ENCODE results near the gene WDR91.

DNA sequence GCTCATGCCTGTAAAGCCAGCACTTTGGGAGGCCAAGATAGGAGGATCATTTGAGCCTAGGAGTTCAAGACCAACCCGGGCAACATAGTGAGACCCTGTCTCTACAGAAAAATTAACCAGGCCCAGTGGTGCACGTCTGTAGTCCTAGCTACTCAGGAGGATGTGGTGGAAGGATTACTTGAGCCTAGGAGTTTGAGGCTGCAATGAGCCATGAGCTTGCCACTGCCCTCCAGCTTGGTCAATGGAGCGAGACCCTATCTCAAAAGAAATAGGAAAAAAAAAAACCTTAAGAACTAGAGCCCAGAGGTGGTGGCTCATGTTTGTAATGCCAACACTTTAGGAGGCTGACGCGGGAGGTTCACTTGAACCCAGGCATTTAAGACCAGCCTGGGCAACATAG lies 24.5 kb upstream of the WDR91 start:
- TF ChIP-seq ELF4 (IDR thresholded peaks at IDR 0.05) (no peak), LEF1 (IDR thresholded peaks at IDR 0.05; ENCODE audit: borderline replicate concordance) (no peak), TARDBP (IDR thresholded peaks at IDR 0.05) (no peak), ZNF384 (IDR thresholded peaks at IDR 0.05) (no peak), L3MBTL2 (conservative IDR thresholded peaks at IDR 0.05) (no peak), HDGF (IDR thresholded peaks at IDR 0.05; ENCODE audit: borderline replicate concordance) (no peak), CTBP1 (IDR thresholded peaks at IDR 0.05; ENCODE audit: borderline replicate concordance) (no peak), PKNOX1 (IDR thresholded peaks at IDR 0.05) (no peak), SP1 (IDR thresholded peaks at IDR 0.05) (no peak)
